Hepatocyte (in vitro differentiated cells): ENCODE measurements around the gene MUC4. TPM values are rescaled to one million over a fixed set of nuclear protein-coding genes. Genes with fewer than 3 reads are reported as not detected.

Source experiments
- DNase-seq: peaks from one replicate; pipeline ENCODE4 v3.0.0-alpha.2; 2016; ENCODE audit warnings: low spot score
- H2AFZ ChIP-seq: fragments of 200-600 bp; sonication (generic); 2 replicates; pipeline ENCODE4 v1.6.0; 2016; ENCODE audit warnings: antibody characterized with exemption, mild to moderate bottlenecking
- H3K27ac ChIP-seq: fragments of 200-600 bp; sonication (generic); 2 replicates; pipeline ENCODE4 v1.5.1; 2016; ENCODE audit warnings: mild to moderate bottlenecking
- H3K27me3 ChIP-seq: fragments of 200-600 bp; sonication (generic); 2 replicates; pipeline ENCODE4 v1.6.1; 2016
- H3K36me3 ChIP-seq: fragments of 200-600 bp; sonication (generic); replicated peaks from 2 replicates; pipeline ENCODE4 v1.5.1; 2016; ENCODE audit warnings: low read depth; ENCODE audit not compliant: insufficient read depth
- H3K4me1 ChIP-seq: fragments of 200-600 bp; sonication (generic); 2 replicates; pipeline ENCODE4 v1.5.1; 2016; ENCODE audit warnings: mild to moderate bottlenecking, moderate library complexity; ENCODE audit not compliant: insufficient read depth
- H3K4me2 ChIP-seq: fragments of 200-600 bp; sonication (generic); 2 replicates; pipeline ENCODE4 v1.6.0; 2016
- H3K4me3 ChIP-seq: fragments of 200-600 bp; sonication (generic); 2 replicates; pipeline ENCODE4 v1.5.1; 2016; ENCODE audit warnings: mild to moderate bottlenecking
- H3K79me2 ChIP-seq: fragments of 200-600 bp; sonication (generic); 2 replicates; pipeline ENCODE4 v1.6.0; 2017; ENCODE audit warnings: mild to moderate bottlenecking
- H3K9me2 ChIP-seq: fragments of 200-600 bp; sonication (generic); replicated peaks from 2 replicates; pipeline ENCODE4 v1.6.0; 2017; ENCODE audit warnings: mild to moderate bottlenecking; ENCODE audit not compliant: insufficient read depth
- H3K9me3 ChIP-seq: fragments of 200-600 bp; sonication (generic); 2 replicates; pipeline ENCODE4 v1.5.1; 2016; ENCODE audit warnings: low read depth, mild to moderate bottlenecking
- H4K20me1 ChIP-seq: fragments of 200-600 bp; sonication (generic); 2 replicates; pipeline ENCODE4 v1.6.0; 2016; ENCODE audit warnings: mild to moderate bottlenecking; ENCODE audit not compliant: insufficient read depth, poor library complexity, severe bottlenecking
- CTCF ChIP-seq: fragments of 200-600 bp; sonication (generic); IDR thresholded peaks from 2 replicates; pipeline ENCODE4 v1.5.1; 2016; ENCODE audit warnings: antibody characterized with exemption, mild to moderate bottlenecking; ENCODE audit not compliant: poor library complexity
- EZH2 ChIP-seq: fragments of 200-600 bp; sonication (generic); IDR thresholded peaks from 2 replicates; pipeline ENCODE4 v1.6.1; 2016; ENCODE audit warnings: antibody characterized with exemption, mild to moderate bottlenecking, borderline replicate concordance
- EZH2phosphoT487 ChIP-seq: fragments of 200-600 bp; sonication (generic); IDR thresholded peaks from one replicate; pipeline ENCODE4 v1.6.1; 2018; ENCODE audit warnings: antibody characterized with exemption, mild to moderate bottlenecking, low read depth, moderate library complexity; ENCODE audit not compliant: unreplicated experiment, severe bottlenecking
- WGBS: methylation state at CpG from one replicate; pipeline ENCODE4 v1.1.6; 2016; ENCODE audit warnings: low lambda C conversion rate; ENCODE audit errors: missing lambda C conversion rate; 5-methylcytosine and 5-hydroxymethylcytosine counted together
- polyA plus RNA-seq: library from polyadenylated mRNA; unstranded; fragments of >200 nt; fragmentation: Nextera tagmentation; extraction: Ambion mirVana; gene quantifications from 2 replicates; pipeline ENCODE4 v1.2.1, GENCODE V29; 2016
- total RNA-seq: library from RNA; depleted of rRNA; stranded (reverse); fragments of >200 nt; gene quantifications from 2 replicates; pipeline ENCODE4 v1.2.3, GENCODE V29; 2014

The MUC4 gene
- total RNA-seq: 0.32 and 1.7 TPM in 2 replicates
- polyA plus RNA-seq: 0.89 and 0.94 TPM in 2 replicates

GRCh38 chr3:195811756-195812155 is at the start of gene MUC4:
Gene MUC4, minus strand, starts transcription at chr3:195811929. Its CDS starts 112 bp downstream, at chr3:195811817.
- 39% methylated on average over 14 of the region's 14 CpGs for WGBS
- Histone ChIP-seq H3K36me3 (no peaks in the 10 kb centered on the region), H3K4me3 (no peak within 1 kb of the TSS), H2AFZ (no peak within 1 kb of the TSS), H3K4me1 (no peaks in the 10 kb centered on the region), H3K27ac (no peak within 1 kb of the TSS), H3K27me3 (no peaks in the 10 kb centered on the region), H3K4me2 (peak within 1 kb of the TSS; percentile 56), H3K9me3 (no peaks in the 10 kb centered on the region), H3K9me2 (no peaks in the 10 kb centered on the region), H3K79me2 (no peaks in the 10 kb centered on the region), H4K20me1 (no peaks in the 10 kb centered on the region)
- DNase-seq: peak; percentile 62
- TF ChIP-seq EZH2phosphoT487: no peak
- no peak for TF ChIP-seq CTCF
- TF ChIP-seq EZH2: no peak

- 50% methylated on average over 6 of the region's 6 CpGs for WGBS
- H3K4me2 ChIP-seq: no peak overlapping the region
- no peak for TF ChIP-seq CTCF
- TF ChIP-seq EZH2phosphoT487: no peak
- no peak for TF ChIP-seq EZH2
Observed at GRCh38 chr3:195860456-195860855, 48.7 kb upstream of the MUC4 start.

GRCh38 chr3:195859846-195860411 is 48.2 kb upstream of the MUC4 start:
- Histone ChIP-seq H4K20me1 (no peaks in the 10 kb centered on the region), H3K9me3 (no peaks in the 10 kb centered on the region), H3K4me1 (no peaks in the 10 kb centered on the region), H3K27ac (no peak overlapping the region), H2AFZ (no peak overlapping the region), H3K27me3 (no peaks in the 10 kb centered on the region), H3K79me2 (no peaks in the 10 kb centered on the region), H3K4me3 (no peak overlapping the region), H3K9me2 (no peaks in the 10 kb centered on the region), H3K36me3 (no peaks in the 10 kb centered on the region), H3K4me2 (no peak overlapping the region)
- no peak for DNase-seq
- TF ChIP-seq EZH2phosphoT487 (no peak), EZH2 (no peak), CTCF (no peak)
- WGBS: 88% methylated on average over 23 of the region's 23 CpGs

More at GRCh38 chr3:195860456-195860855, 48.7 kb upstream of the MUC4 start:
- H3K9me2 ChIP-seq: no peaks in the 10 kb centered on the region
- no peaks in the 10 kb centered on the region for H3K36me3 ChIP-seq
- H3K9me3 ChIP-seq: no peaks in the 10 kb centered on the region
- H3K27me3 ChIP-seq: no peaks in the 10 kb centered on the region
- no peak overlapping the region for H3K27ac ChIP-seq
- no peaks in the 10 kb centered on the region for H4K20me1 ChIP-seq
- H3K79me2 ChIP-seq: no peaks in the 10 kb centered on the region
- no peaks in the 10 kb centered on the region for H3K4me1 ChIP-seq
- H3K4me3 ChIP-seq: no peak overlapping the region
- DNase-seq: no peak
- H2AFZ ChIP-seq: no peak overlapping the region
